ENCODE results near the gene FANCB.

The FANCB gene

DNA sequence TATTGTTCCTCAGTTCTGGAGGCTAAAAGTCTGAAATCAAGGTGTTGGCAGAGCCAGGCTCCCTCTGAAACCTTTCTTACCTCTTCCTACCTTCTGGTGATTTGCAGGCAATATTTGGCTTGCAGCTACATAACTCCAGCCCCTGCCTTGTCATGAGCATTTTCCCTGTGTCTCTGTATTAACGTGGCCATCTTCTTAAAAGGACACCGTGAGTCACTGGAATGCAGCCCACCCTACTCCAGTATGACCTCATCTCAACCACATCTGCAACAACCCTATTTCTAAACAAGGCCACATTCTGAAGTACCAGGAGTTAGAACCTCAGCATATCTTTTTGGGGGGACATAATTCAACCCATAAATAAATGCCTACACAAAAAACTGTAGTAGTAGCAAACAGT lies 40.7 kb downstream of the FANCB start:
- no peak for DNase-seq

DNA sequence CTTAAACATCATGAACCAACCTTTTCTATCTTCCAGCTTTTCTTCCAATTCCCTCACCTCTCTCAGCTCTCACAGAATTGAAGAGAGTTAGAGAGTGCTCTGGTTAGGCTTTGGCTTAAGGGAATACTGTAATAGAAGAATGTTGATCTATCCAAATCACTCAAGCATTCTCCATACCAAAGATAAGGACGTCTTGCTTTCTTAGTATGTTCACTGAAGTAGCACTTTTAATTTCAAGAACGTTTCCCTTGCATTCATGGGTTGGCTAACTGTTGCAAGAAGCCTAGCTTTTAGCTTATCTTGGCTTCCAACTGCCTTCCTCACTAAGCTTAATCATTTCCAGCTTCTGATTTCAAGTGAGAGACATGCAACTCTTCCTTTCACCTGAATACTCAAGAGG lies 43.2 kb downstream of the FANCB start:
- DNase-seq = no peak

DNA sequence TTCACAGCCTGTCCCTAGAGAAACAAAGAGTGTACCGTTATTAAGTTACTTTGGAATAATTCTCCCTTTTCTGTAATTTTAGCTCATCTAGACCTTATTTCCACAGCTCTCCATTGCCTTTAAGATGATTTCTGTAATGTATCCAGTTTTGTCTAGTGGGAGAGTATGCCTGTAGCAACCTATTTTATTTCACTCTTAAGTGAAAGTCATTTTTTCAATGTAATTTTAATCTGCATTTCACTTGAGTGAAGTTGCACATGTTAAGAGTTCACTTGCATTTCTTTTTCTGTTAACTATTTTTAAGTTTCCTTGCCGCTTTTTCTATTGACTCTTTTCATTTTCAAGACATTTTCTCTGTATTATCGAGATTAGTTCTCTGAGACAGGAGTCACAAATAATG lies 46.5 kb downstream of the FANCB start:
- DNase-seq = no peak

DNA sequence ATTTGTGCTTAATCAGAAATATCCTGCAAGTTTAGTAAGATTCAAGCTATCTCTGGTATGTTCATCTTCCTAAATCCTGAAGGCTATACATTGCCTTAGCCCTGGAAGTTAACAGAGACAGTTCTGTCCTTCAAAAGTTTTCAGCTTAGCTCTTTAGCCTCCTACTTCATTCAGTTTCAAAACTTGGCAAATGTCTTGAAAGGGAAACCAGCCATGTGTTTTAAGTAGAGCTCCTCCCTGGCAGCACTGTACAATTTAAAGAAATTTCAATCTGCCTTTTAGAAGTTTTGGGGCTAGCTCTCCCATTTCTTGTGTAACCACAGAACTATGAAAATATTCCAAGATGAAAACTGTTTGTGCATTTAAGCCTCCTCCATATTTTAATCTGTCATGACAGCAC lies 47.0 kb downstream of the FANCB start:
- DNase-seq = no peak

DNA sequence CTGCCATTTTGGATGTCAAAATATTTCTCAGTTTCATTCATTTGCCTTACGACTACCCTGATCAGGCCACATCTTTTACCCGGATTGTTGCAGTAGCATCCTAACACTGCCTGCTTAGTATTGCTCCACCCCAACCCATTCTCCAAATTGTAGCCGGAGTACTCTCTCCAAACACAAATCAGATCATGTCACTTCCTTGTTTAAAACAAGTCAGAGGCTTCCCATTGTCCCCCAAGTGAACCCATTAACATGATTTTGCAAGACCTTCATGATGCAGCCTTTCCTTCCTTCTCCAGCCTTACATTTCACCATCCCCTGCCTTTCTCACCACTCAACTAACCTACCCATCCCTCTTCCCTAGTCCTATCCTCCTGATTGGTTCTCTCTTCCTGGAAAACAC lies 53.1 kb downstream of the FANCB start:
- DNase-seq = no peak

DNA sequence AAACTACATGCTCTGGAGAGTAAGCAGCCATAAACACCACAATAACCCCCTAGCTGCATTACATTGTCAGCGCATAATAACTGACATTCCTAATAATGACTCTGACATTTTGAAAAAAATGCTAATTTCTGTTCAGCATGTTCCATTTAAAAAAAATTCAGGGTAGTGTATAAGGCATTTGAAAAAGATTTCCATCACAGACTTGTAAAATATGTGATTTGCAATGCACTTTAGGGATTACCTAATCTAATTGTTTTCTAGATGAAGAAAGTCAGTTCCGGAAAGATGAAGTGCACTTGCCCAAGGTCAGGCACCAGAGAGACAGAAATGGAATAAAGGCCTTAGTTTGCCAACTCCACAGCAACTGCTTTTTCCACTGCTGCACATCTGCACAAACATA lies 55.3 kb downstream of the FANCB start:
- no peak for DNase-seq

DNA sequence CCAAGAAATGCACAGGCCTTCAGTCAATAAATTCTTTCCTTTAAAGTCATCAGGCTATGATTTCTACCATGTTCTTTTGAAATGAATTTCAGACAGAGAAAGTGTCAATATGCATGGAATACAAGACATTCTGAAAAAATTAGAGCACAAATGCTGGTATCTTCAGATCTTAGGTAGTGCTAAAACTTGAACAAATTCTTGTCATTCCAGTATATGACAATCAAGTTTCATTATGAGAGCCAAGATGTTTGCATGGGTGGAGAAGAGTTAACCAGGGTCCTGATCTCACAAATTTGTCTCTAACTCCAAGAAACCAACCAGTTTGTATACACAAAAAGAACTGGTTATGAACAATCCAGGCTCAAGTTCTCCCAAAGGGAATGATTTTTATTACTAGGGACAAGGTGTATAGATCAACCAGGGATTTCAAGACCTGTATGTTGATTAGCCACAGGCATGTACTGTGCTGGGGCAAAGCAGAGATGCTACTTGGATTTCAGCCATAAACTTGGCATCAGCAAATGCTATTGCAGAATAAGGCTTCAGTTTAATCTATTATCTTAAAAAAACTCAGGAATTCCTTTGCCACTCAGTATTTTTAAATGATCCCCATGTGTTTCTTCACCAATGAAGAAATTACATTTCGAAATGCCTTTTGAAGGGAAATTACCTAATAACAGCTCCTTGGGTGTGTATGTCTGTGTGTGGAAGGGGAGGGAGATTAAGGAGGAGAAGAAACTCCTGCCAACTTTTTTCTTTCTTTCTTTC lies 69.7 kb downstream of the FANCB start:
- no peak for DNase-seq

DNA sequence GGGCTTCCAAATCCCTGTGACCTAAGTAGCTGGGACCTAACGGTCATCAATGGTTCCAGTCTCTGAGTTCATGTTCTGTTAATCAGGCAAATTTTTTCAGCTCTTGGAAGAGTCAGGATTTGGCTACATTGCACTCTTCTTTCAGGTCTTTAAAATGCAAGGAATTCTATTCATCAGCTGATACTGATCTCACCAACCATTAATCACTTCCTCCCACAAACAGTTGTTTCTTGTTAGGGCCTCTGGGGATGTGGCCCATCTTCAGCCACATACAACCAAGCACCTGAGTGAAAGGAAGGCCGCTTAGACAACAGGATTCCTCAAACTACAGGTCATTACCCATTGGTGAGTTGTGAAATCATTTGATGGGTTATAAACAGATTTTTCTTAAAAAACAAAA lies 71.7 kb downstream of the FANCB start:
- no peak for DNase-seq

DNA sequence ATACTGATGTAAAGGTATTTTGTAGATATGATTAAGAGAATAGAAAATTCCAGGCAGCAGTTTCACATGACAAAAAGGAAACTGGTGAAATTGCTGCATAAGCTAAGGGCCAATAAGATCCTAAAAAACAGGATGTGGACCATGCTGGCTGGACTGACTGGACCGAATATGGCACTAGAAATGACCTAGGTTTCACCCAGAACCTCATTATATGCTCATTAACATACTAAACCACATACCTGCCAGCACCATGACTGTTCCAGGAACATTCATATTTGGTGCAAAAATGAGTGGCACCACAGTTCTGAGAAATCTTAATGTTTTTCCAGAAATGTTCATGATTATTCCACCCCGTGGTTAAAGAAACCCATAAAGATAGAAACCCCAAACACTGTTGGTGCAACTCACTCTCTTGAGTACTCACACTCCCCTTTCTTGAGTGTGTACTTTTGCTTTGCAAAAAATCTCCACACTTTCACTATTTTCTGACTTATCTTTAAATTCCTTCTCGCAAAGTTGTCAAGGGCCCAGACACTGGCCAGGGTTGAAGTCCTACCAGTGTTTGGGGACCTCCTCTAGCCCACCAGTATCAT lies 74.0 kb downstream of the FANCB start:
- no peak for DNase-seq
